NCI-H345 treated with DMSO at 0.1 percent for 48 hours (cell line): Measurements from ENCODE around the gene SNN.

Experiments used
- DNase-seq: peaks from one replicate; lab custom pipeline; 2025; ENCODE audit not compliant: unreplicated experiment; lab: John Stamatoyannopoulos, UW

Gene SNN

GRCh38 chr16:11696266-11697012 is 28.2 kb downstream of the SNN start:
- DNase-seq: no peak

DNA sequence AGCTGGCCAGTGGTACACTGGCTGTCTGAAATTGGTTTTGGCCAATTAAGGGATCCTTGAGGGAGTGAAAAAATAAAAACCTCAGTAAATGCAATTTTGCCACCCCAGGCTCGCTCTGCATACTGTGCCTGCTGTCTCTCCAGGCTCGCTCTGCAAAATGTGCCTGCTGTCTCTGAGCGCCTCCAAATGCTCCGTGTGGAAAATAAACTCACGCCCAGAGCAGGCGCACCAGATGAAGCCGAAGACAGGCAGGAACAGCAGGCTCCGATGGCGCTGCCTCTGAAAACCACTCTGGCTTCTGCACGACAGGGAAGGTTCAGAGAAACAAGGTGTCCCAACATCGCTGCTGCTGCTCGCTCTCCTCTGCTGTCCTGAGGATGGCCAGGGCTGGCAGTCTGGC is 29.1 kb downstream of the SNN start:
- no peak for DNase-seq

- DNase-seq: no peak
Measured at GRCh38 chr16:11698271-11698689, 30.0 kb downstream of the SNN start.

- DNase-seq: no peak
Measured at GRCh38 chr16:11699234-11699894, 31.1 kb downstream of the SNN start.

- no peak for DNase-seq
Measured at GRCh38 chr16:11700264-11701029, 32.2 kb downstream of the SNN start.

DNA sequence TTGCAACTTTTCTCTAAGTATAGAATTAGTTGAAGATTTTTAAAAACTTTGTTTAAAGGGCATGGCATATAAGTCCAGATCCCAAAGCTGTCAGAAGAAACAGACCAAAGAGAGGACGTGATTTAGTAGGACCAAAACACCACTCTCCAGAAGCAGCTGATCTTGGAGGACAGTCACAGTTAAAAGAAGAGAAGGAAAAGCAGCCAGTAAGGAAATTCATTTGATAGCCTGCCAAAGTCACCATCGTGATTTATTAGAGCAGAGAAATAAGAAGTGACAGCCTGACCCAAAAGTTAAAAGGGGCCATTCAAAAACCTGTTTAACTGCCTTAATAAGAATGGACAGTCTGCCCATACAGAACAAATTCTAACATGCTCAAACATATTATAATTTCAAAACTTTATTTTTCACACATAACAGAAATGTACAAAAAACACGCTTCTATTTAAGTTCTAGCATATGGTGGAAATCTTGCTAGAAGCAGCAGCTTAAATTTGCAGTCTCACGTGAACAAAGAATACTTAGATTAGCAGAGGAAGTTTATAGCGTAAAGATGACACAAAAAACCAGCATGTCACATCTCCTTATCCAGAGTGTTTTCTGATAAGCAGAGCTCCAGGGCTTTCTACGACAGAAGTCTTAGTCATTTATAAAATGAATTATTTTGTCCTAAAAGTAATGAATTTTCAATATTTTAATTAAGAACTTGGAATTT is 37.2 kb downstream of the SNN start:
- DNase-seq: no peak

- no peak for DNase-seq
Measured at GRCh38 chr16:11706180-11706742, 38.0 kb downstream of the SNN start.

GRCh38 chr16:11707679-11708197 is 39.5 kb downstream of the SNN start:
- DNase-seq: no peak

DNA sequence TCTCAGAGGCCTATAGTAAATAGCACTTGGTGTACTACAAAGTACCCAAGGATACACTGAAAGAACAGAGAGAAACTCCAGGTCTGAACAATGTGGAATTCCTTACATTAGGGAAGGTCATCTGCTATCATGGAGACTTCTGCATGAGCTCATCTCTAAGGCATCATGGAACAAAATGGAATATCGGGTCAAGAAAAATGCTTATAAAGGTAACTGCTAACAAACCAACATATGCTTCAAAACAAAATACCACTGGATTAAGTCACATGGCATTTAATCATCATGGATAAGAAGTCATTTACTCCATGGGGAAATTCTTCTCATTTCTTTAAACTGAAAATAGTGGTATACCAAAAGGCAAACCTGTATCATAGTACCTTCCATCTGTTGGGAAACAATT is 40.2 kb downstream of the SNN start:
- no peak for DNase-seq

DNA sequence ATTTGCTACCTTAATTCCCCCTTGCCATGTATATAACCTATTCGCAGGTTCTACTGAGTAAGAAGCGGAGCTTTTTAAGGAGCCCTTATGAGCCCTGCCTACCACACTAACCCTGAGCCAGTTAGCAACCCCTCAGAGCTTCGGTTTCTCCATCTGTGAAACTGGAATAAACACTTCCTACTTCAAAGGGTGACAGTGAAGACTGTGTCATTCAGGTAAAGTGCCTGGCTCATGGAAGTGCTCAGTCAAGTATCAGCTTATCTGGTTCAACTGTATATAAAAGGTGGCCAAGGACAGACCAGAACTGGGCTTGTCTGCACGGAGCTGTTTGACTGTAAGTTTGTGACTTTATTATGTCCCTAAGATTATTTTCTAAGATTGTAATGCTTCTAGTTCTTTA is 43.4 kb downstream of the SNN start:
- DNase-seq: no peak

DNA sequence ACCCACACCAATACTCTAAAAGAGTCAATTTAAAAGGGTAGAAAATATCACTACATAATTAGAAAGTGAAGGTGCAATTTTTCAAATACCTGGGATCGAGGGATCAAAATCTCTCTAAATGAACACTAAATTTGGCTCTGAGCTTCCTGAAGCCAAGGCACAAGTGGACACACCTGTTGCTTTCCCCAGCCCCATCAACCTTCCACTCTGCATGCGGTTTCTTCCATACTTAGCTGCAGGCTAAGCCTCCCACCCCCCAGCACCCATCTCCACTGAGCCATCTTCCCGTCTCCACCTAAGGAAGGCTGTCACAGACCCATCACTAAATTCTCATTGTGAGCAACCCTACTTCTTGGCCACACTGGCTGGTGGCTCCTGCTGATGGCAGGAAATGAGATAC is 43.9 kb downstream of the SNN start:
- DNase-seq: no peak

DNA sequence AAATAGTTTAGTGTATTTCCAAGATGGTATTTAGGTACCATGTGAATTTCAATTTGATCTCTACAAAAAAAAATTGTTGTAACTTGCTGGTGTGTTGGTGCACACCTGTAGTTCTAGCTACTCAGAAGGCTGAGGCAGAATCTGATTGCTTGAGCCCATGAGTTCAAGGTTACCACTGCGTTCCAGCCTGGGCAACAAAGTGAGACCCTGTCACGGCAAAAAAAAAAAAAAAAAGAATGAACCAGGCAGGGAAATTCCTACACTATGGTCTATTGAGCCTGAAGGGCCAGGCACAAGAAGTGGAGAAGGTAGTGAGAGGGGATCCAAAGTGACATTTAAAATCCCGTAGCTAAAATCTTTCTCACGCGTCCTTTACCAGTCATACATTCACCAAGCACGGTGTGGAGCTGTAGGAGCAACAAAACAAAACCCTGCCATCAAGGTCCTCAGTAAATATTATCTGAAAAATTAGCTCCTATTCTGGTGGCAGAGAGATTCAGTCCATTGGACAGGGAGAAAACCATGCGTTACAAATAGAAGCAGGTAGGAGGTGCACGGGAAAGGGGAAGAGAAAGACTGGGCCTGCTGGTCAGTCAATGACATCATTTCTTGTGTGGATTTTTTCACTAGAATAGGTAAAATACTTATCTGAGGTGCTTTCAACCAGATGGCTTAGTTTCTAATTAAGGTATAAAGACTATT is 47.1 kb downstream of the SNN start:
- DNase-seq: no peak

GRCh38 chr16:11716336-11716735 is 48.1 kb downstream of the SNN start:
- DNase-seq: no peak

- DNase-seq: no peak
Measured at GRCh38 chr16:11717811-11718210, 49.6 kb downstream of the SNN start.

DNA sequence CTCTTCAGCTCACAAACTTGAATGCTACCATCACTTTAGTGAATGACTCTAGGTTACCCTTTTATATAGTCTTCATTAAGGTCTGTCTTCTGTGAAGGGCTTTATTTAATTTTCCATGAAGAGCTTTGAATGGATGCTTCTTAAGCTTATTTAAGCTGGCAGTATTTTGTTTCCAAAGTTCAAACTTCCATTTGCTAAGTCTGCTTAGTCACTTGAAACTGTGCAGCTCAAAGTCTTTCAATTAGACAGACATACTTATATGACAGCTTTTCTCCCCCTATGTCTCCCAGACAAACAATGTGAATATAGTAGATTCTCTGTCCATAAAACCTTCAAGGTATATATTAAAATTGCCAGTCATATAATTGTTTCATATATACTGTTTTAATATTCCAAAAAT is 50.9 kb downstream of the SNN start:
- DNase-seq: no peak

DNA sequence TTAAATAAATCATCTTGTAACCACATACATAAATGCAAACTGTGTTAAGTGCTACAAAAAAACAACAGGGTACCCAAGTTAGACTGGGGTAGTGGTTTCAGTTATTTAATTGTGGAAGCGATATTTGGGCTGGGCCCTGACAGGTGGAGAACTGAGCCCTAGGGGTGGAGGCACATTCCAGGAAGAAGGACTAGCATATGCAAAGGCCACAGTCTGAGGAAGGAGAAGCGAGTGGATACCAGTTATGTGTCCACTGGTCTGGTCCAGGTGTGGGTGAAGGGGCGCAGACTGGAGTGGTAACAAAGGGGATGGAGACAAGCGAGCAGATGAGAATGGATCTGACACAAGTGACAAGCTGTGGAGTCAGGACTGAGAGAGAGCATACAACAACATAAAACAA is 51.5 kb downstream of the SNN start:
- no peak for DNase-seq

- no peak for DNase-seq
Measured at GRCh38 chr16:11721781-11722467, 53.7 kb downstream of the SNN start.

- no peak for DNase-seq
Measured at GRCh38 chr16:11722468-11722808, 54.2 kb downstream of the SNN start.

DNA sequence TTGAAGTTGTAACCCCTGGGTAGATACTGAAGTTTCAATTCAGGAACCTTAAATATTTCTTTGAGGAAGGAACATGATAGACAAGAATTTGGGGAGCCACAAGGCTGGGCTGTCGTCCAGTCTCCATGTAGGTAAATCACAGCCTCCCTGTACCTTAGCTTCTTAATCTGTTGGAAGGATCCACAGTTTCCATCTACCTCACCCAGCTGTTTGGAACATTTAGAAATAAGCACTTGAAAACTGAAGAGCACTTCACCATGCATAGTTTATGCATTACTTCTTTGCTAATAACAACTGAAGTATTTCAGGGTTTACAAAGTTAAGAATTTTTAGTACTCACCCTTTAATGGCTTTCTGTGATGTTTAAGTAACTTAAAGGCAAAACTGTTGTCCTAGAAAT is 57.2 kb downstream of the SNN start:
- no peak for DNase-seq

- no peak for DNase-seq
Measured at GRCh38 chr16:11726008-11726407, 57.8 kb downstream of the SNN start.
